Peyer's patch (tissue), 4 donors: Measurements from ENCODE around the gene SPANXN3. TPM values are rescaled to one million over a fixed set of nuclear protein-coding genes. Genes with fewer than 3 reads are reported as not detected.
"Not testable (repeated sequence)": the region's sequence is repeated elsewhere in the genome, so short reads cannot be mapped to it uniquely, and the experiment has no call there.

Experiments used
- DNase-seq, 3 donors: peaks; one replicate each; pipeline ENCODE4 v3.0.0-alpha.2; 2017 to 2019
- H3K27ac ChIP-seq, 4 donors: fragments of 200-600 bp; sonication (generic); one replicate each; pipeline ENCODE4 v1.5.1; 2016 to 2019
- H3K27me3 ChIP-seq, 2 donors: fragments of 200-600 bp; sonication (generic); one replicate each; pipeline ENCODE4 v1.5.1; 2019
- H3K36me3 ChIP-seq, 3 donors: fragments of 200-600 bp; sonication (generic); one replicate each; pipeline ENCODE4 v1.5.1; 2016 to 2019
- H3K4me1 ChIP-seq, 4 donors: fragments of 200-600 bp; sonication (generic); one replicate each; pipeline ENCODE4 v1.5.1; 2016 to 2019
- H3K4me3 ChIP-seq, 4 donors: fragments of 200-600 bp; sonication (generic); 1 replicate in 3 of 4; 2 replicates in 1 of 4; pipeline ENCODE4 v1.5.1; 2016 to 2019; ENCODE audit warnings: mild to moderate bottlenecking in 1 of 4
- H3K9me3 ChIP-seq, 4 donors: fragments of 200-600 bp; sonication (generic); one replicate each; pipeline ENCODE4 v1.5.1; 2016 to 2019; ENCODE audit warnings: mild to moderate bottlenecking in 1 of 4
- CTCF ChIP-seq, 6 experiments: fragments of 450-650 bp in 4 of 6; fragments of 200-600 bp in 2 of 6; sonication (generic) in 1 of 6; IDR thresholded peaks; one replicate each; pipeline ENCODE4 v1.5.1; 2017 to 2019; ENCODE audit warnings: antibody characterized with exemption in 6 of 6, mild to moderate bottlenecking in 3 of 6, moderate library complexity in 1 of 6
- POLR2A ChIP-seq, 2 donors: fragments of 450-650 bp; IDR thresholded peaks; one replicate each; pipeline ENCODE4 v1.5.1; 2017; ENCODE audit warnings: antibody characterized with exemption in 2 of 2, mild to moderate bottlenecking in 2 of 2, moderate library complexity in 2 of 2
- total RNA-seq, 4 donors: library from RNA; depleted of rRNA; stranded (reverse); fragments of >200 nt; gene quantifications; one replicate each; pipeline ENCODE4 v1.1.0, GENCODE V29; 2016

Gene SPANXN3
- total RNA-seq, result not detected

GRCh38 chrX:143517375-143517774, at the start of gene SPANXN3:
Gene SPANXN3, minus strand, starts transcription at chrX:143517475. Its CDS starts 84 bp downstream, at chrX:143517391.
- H3K4me3 ChIP-seq, result not testable (repeated sequence)

GRCh38 chrX:143536176-143536575, 18.9 kb upstream of the SPANXN3 start:
- Histone ChIP-seq H3K27ac (no peak overlapping the region), H3K4me1 (no peaks in the 10 kb centered on the region), H3K36me3 (no peaks in the 10 kb centered on the region), H3K4me3 (no peak overlapping the region), H3K27me3 (no peaks in the 10 kb centered on the region), H3K9me3 (no peaks in the 10 kb centered on the region)
- TF ChIP-seq POLR2A (IDR thresholded peaks at IDR 0.05) (no peak), CTCF (IDR thresholded peaks at IDR 0.05) (no peak)
- DNase-seq, result no peak

More at GRCh38 chrX:143517375-143517774, at the start of gene SPANXN3:
- not testable (repeated sequence) for H3K9me3 ChIP-seq, H3K4me1 ChIP-seq, H3K27me3 ChIP-seq, H3K27ac ChIP-seq, H3K36me3 ChIP-seq, DNase-seq

GRCh38 chrX:143502196-143502595, 15.1 kb downstream of the SPANXN3 start:
- not testable (repeated sequence) for H3K4me1 ChIP-seq, H3K4me3 ChIP-seq, H3K27ac ChIP-seq, H3K9me3 ChIP-seq, H3K27me3 ChIP-seq, H3K36me3 ChIP-seq, DNase-seq

- Histone ChIP-seq H3K36me3 (no peaks in the 10 kb centered on the region), H3K27ac (no peak overlapping the region), H3K9me3 (no peaks in the 10 kb centered on the region), H3K4me3 (no peak overlapping the region), H3K27me3 (no peaks in the 10 kb centered on the region), H3K4me1 (no peaks in the 10 kb centered on the region)
- TF ChIP-seq CTCF (IDR thresholded peaks at IDR 0.05) (no peak), POLR2A (IDR thresholded peaks at IDR 0.05) (no peak)
- no peak for DNase-seq
Measured at GRCh38 chrX:143500751-143501150, 16.5 kb downstream of the SPANXN3 start.

- DNase-seq, result no peak
- H3K36me3 ChIP-seq, result no peaks in the 10 kb centered on the region
- no peaks in the 10 kb centered on the region for H3K9me3 ChIP-seq
- no peaks in the 10 kb centered on the region for H3K27me3 ChIP-seq
- TF ChIP-seq POLR2A (IDR thresholded peaks at IDR 0.05) (no peak), CTCF (IDR thresholded peaks at IDR 0.05) (no peak)
- no peaks in the 10 kb centered on the region for H3K4me1 ChIP-seq
- no peak overlapping the region for H3K27ac ChIP-seq
- no peak overlapping the region for H3K4me3 ChIP-seq
Measured at GRCh38 chrX:143486105-143486504, 31.2 kb downstream of the SPANXN3 start.

- DNase-seq, result no peak
- H3K27me3 ChIP-seq, result no peaks in the 10 kb centered on the region
- no peaks in the 10 kb centered on the region for H3K4me1 ChIP-seq
- H3K36me3 ChIP-seq, result no peaks in the 10 kb centered on the region
- H3K27ac ChIP-seq, result no peak overlapping the region
- no peaks in the 10 kb centered on the region for H3K9me3 ChIP-seq
- no peak overlapping the region for H3K4me3 ChIP-seq
- TF ChIP-seq POLR2A (IDR thresholded peaks at IDR 0.05), result no peak
- no peak for TF ChIP-seq CTCF (IDR thresholded peaks at IDR 0.05)
Measured at GRCh38 chrX:143476751-143477150, 40.5 kb downstream of the SPANXN3 start.

GRCh38 chrX:143472347-143472938, 44.8 kb downstream of the SPANXN3 start:
- Histone ChIP-seq H3K4me3 (no peak overlapping the region), H3K4me1 (no peaks in the 10 kb centered on the region), H3K27ac (no peak overlapping the region), H3K9me3 (no peaks in the 10 kb centered on the region), H3K36me3 (no peaks in the 10 kb centered on the region), H3K27me3 (no peaks in the 10 kb centered on the region)
- TF ChIP-seq CTCF (IDR thresholded peaks at IDR 0.05) (no peak), POLR2A (IDR thresholded peaks at IDR 0.05) (no peak)
- DNase-seq, result no peak
